Spleen (tissue), 11 donors: Measurements from ENCODE around the gene SERPINA12. TPM values are rescaled to one million over a fixed set of nuclear protein-coding genes. Genes with fewer than 3 reads are reported as not detected.

Experiments
- DNase-seq: peaks from one replicate; pipeline ENCODE4 v3.0.0-alpha.2; 2020
- H3K27ac ChIP-seq, 8 donors: fragments of 200-600 bp; sonication (generic) in 7 of 8; 1 replicate in 4 of 8; 2 replicates in 4 of 8; pipeline versions ENCODE4 v1.5.0 to v1.8.0; 2016 to 2021; ENCODE audit warnings: inconsistent platforms in 4 of 8, mild to moderate bottlenecking in 4 of 8, moderate library complexity in 1 of 8
- H3K27me3 ChIP-seq, 7 donors: fragments of 200-600 bp; sonication (generic) in 6 of 7; replicated peaks in 1 of 7; 1 replicate in 4 of 7; 2 replicates in 3 of 7; pipeline versions ENCODE4 v1.5.0 to v1.8.0; 2016 to 2021; ENCODE audit warnings: inconsistent platforms in 3 of 7, mild to moderate bottlenecking in 1 of 7
- H3K36me3 ChIP-seq, 6 donors: fragments of 200-600 bp; sonication (generic) in 5 of 6; 1 replicate in 4 of 6; 2 replicates in 2 of 6; pipeline versions ENCODE4 v1.5.0 to v1.8.0; 2016 to 2021; ENCODE audit warnings: inconsistent platforms in 2 of 6
- H3K4me1 ChIP-seq, 6 donors: fragments of 200-600 bp; sonication (generic) in 5 of 6; 1 replicate in 3 of 6; 2 replicates in 3 of 6; pipeline versions ENCODE4 v1.5.0 to v1.8.0; 2016 to 2021; ENCODE audit warnings: inconsistent platforms in 3 of 6
- H3K4me3 ChIP-seq, 8 donors: fragments of 200-600 bp; sonication (generic) in 7 of 8; 1 replicate in 4 of 8; 2 replicates in 4 of 8; pipeline versions ENCODE4 v1.5.0 to v1.8.0; 2016 to 2021; ENCODE audit warnings: inconsistent platforms in 4 of 8, mild to moderate bottlenecking in 4 of 8, moderate library complexity in 2 of 8
- H3K9me3 ChIP-seq, 8 donors: fragments of 200-600 bp; sonication (generic) in 7 of 8; 1 replicate in 4 of 8; 2 replicates in 4 of 8; pipeline versions ENCODE4 v1.5.0 to v1.8.0; 2016 to 2021; ENCODE audit warnings: inconsistent platforms in 4 of 8
- POLR2A ChIP-seq, 3 donors: fragments of 450-650 bp; IDR thresholded peaks; one replicate each; pipeline ENCODE4 v1.5.1; 2017; ENCODE audit warnings: antibody characterized with exemption in 3 of 3, mild to moderate bottlenecking in 1 of 3
- POLR2AphosphoS5 ChIP-seq, 3 donors: sonication (generic); formaldehyde crosslinking; IDR thresholded peaks; one replicate each; pipeline ENCODE4 v1.5.1; 2017; ENCODE audit warnings: antibody characterized with exemption in 3 of 3
- WGBS, 5 donors: extraction: QIAGEN DNeasy Blood & Tissue Kit in 3 of 5; methylation state at CpG; one replicate each; pipeline versions ENCODE4 v1.1.5 to v1.1.7; 2013 to 2018; 5-methylcytosine and 5-hydroxymethylcytosine counted together
- intact Hi-C: fragments of 100-400 bp; cut with DNase I; formaldehyde crosslinking; loops from one replicate; pipeline ENCODE4 v1.15.0; 2023; ENCODE audit warnings: low total_unique reads
- polyA plus RNA-seq, 3 donors: library from polyadenylated mRNA; stranded (reverse); fragments of 200-250 nt; gene quantifications; one replicate each; pipeline ENCODE4 v1.2.1, GENCODE V29; 2013
- total RNA-seq, 7 donors: library from RNA; depleted of rRNA in 3 of 7; stranded (reverse); fragments of >200 nt in 3 of 7; fragmentation: NEBNext Ultra II Directional in 4 of 7; extraction: Animal tissue kit (Norgen Biotek cat#: 25700) in 4 of 7; gene quantifications; one replicate each; pipeline versions ENCODE4 v1.1.0 to v1.2.1, GENCODE V29; 2016 to 2021
- TF ChIP-seq, protein P1 (sequence below), 11 experiments: fragments of 200-600 bp in 7 of 11; fragments of 450-650 bp in 4 of 11; sonication (generic) in 4 of 11; IDR thresholded peaks in 8 of 11; conservative IDR thresholded peaks in 3 of 11; 1 replicate in 7 of 11; 2 replicates in 4 of 11; pipeline versions ENCODE4 v1.4.0 to v1.8.0; 2016 to 2021; ENCODE audit warnings: antibody characterized with exemption in 11 of 11, inconsistent platforms in 4 of 11, mild to moderate bottlenecking in 1 of 11
- donor health status: healthy with polysubstance abuse.
- donor health status: DM: no; HTN: no; CAD: no; lungs with moderate emphysema.
- donor health status: DM: no; HTN: no; CAD: no.
- donor health status: Bipolar disorder and iron deficiency.
- donor health status: healthy.
- donor health status: DM: no; HTN: no; CAD: no.
- donor health status: DM: yes; HTN: yes; CAD: no.

SERPINA12 gene
- total and polyA plus RNA-seq, 10 donors = not detected

DNA sequence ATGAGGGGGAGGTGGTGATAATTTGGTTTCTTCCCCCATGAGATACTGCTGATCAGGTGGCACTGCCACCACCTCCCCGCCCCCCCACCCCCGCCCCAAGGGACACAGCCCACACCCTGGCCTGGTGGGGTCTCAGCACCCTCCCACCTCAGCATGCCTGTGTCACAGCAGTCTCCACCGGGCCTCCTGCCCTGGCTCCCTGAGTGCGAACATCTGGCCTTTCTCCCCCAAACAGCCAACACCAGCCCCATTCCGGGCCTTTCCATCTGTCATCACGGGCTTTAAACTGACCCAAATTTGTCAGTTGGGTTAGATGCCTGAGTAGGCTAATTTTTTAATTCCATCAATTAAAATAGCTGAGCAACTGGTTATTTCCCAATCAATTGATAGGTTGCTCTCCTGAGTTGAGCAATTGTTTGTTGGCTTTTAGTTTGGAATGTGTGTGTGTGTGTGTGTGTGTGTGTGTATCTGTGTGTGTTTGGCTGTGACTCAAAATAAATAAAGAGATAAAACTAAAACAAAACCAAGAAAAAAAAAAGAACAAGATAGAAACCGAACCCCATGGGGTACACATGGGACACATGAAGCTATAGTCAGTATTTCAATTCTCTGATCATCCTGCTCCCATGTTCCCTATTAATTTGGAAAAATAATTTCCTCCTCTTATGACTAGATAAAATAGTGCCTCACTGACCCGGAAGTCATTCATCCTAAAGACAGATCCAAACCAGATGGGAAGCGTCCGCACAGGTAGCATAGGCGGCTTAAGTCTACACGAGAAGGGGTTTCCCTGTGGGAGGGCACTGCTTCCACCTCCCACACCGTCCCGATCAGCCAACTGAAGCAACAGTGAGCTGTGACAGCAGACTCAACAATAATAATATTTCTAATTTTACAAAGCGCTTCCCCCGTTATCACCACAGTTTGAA lies 7.4 kb downstream of the SERPINA12 start:
- Histone ChIP-seq H3K9me3 (no peaks in the 10 kb centered on the region), H3K4me1 (no peaks in the 10 kb centered on the region), H3K27me3 (peaks cover 0 to 26% (median 0%) of the 10 kb centered on the region in 7 donors), H3K27ac (no peak overlapping the region), H3K36me3 (no peaks in the 10 kb centered on the region), H3K4me3 (no peak overlapping the region)
- no peak for DNase-seq
- TF ChIP-seq, protein P1, sequence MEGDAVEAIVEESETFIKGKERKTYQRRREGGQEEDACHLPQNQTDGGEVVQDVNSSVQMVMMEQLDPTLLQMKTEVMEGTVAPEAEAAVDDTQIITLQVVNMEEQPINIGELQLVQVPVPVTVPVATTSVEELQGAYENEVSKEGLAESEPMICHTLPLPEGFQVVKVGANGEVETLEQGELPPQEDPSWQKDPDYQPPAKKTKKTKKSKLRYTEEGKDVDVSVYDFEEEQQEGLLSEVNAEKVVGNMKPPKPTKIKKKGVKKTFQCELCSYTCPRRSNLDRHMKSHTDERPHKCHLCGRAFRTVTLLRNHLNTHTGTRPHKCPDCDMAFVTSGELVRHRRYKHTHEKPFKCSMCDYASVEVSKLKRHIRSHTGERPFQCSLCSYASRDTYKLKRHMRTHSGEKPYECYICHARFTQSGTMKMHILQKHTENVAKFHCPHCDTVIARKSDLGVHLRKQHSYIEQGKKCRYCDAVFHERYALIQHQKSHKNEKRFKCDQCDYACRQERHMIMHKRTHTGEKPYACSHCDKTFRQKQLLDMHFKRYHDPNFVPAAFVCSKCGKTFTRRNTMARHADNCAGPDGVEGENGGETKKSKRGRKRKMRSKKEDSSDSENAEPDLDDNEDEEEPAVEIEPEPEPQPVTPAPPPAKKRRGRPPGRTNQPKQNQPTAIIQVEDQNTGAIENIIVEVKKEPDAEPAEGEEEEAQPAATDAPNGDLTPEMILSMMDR (IDR thresholded peaks at IDR 0.05 in 8 of 11, conservative IDR thresholded peaks at IDR 0.05 in 3 of 11) = no peak
- TF ChIP-seq POLR2A (IDR thresholded peaks at IDR 0.05) = no peak
- no peak for TF ChIP-seq POLR2AphosphoS5 (IDR thresholded peaks at IDR 0.05)
- intact Hi-C loops = no loop called here
- 72 to 87% (median 79%) methylated on average over 15 to 16 of the region's 16 CpGs for WGBS, 5 donors

DNA sequence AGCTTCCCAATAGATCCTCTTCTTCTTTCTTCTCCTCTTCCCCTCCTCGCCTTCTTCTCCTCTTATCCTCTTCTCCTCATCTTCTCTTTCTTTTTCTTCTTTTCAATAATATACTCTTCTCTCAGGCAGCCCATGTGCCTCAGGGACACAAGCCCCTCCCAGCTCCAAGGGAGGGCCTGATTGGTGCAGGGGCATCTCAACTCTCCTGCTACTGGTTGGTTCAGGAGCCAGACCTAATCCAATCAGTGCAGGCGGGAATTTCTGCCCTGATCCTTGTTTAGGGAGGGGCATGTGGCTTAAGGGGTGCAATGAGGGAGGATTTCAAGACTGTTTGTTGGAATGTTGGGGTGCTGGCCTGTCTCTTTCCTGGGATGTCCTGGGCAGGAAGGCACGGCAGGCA lies 9.0 kb downstream of the SERPINA12 start:
- H3K4me1 ChIP-seq = no peaks in the 10 kb centered on the region
- TF ChIP-seq, protein P1 (IDR thresholded peaks at IDR 0.05 in 8 of 11, conservative IDR thresholded peaks at IDR 0.05 in 3 of 11) = no peak
- peaks cover 0 to 20% (median 0%) of the 10 kb centered on the region in 7 donors for H3K27me3 ChIP-seq
- no peak for DNase-seq
- no peaks in the 10 kb centered on the region for H3K9me3 ChIP-seq
- H3K4me3 ChIP-seq = no peak overlapping the region
- intact Hi-C loops = no loop called here
- WGBS, 5 donors = 70 to 80% (median 76%) methylated on average over 3 of the region's 3 CpGs
- H3K36me3 ChIP-seq = no peaks in the 10 kb centered on the region
- H3K27ac ChIP-seq = no peak overlapping the region

DNA sequence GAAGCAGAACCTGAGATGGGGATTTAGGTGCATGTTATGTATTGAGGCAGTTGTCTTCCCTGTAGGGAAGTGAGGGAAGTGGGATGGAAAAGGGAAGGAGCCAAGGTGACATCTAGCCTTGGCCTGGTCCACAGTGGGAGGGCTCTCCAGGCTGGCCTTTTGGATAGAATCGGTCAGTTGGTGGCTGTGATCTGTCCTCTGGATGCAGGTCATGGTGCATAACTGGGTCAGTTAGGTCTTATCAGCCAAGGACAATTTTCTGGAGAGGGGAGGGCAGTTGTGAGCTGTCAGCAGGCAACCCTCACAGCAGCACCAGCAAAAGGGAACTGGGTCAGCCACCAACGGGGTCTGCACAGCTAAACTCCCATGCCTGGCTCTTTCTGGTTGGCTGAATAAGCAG lies 9.6 kb downstream of the SERPINA12 start:
- DNase-seq = no peak
- Histone ChIP-seq H3K9me3 (no peaks in the 10 kb centered on the region), H3K4me3 (no peak overlapping the region), H3K4me1 (no peaks in the 10 kb centered on the region), H3K27me3 (peaks cover 0 to 19% (median 0%) of the 10 kb centered on the region in 7 donors), H3K36me3 (no peaks in the 10 kb centered on the region), H3K27ac (no peak overlapping the region)
- WGBS, 5 donors = 60 to 87% (median 70%) methylated on average over 2 of the region's 2 CpGs
- intact Hi-C loops = no loop called here
- no peak for TF ChIP-seq POLR2A (IDR thresholded peaks at IDR 0.05)
- TF ChIP-seq POLR2AphosphoS5 (IDR thresholded peaks at IDR 0.05) = no peak
- TF ChIP-seq, protein P1 (IDR thresholded peaks at IDR 0.05 in 8 of 11, conservative IDR thresholded peaks at IDR 0.05 in 3 of 11) = no peak

DNA sequence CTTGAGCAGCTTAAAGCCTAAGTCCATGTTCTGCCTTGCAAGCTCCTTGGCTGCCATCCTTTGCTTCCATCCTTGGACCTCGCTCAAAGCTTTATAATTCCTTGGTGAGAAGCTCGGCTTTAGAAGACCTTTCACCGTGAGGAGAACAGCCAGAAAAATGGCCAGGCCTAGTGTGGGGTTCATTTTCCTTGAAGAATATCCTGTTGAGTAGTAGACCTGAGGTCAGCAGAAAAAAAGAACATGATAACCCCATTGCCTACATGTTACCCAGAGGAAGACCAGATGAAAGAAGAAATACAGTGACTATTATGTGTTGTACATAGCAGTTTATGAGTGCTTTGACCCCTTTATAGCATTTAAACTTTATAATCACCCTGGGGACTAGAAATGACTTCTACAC lies 11.1 kb downstream of the SERPINA12 start:
- WGBS, 5 donors = 80 to 91% (median 88%) methylated on average over 3 of the region's 3 CpGs
- Histone ChIP-seq H3K36me3 (no peaks in the 10 kb centered on the region), H3K4me1 (no peaks in the 10 kb centered on the region), H3K4me3 (no peak overlapping the region), H3K9me3 (no peaks in the 10 kb centered on the region), H3K27me3 (peaks cover 0 to 21% (median 0%) of the 10 kb centered on the region in 7 donors), H3K27ac (no peak overlapping the region)
- intact Hi-C loops = no loop called here
- DNase-seq = no peak
- TF ChIP-seq, protein P1 (IDR thresholded peaks at IDR 0.05 in 8 of 11, conservative IDR thresholded peaks at IDR 0.05 in 3 of 11) = no peak
- no peak for TF ChIP-seq POLR2AphosphoS5 (IDR thresholded peaks at IDR 0.05)
- no peak for TF ChIP-seq POLR2A (IDR thresholded peaks at IDR 0.05)
